Measurements from ENCODE around the gene PRMT9.

DNA sequence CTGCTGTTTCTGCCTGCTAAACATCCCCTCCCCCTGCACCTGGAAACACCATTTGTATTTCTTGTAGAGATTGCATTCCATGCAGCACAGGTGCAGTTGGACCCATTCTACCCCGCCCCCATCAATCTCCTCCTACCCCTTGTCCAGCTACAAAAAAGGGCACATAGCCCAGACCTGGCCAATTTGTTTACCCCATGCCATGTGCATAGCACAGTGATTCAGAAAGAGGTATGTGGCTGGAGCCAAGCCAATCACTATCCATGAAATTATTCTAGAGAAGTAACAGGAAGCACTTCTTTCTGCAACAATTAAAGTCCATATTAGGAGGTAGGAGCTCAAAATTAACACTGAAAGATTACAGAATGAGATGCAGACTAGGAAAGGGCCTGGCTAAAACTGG lies 87.0 kb downstream of the PRMT9 start:
- TF ChIP-seq, protein P1, sequence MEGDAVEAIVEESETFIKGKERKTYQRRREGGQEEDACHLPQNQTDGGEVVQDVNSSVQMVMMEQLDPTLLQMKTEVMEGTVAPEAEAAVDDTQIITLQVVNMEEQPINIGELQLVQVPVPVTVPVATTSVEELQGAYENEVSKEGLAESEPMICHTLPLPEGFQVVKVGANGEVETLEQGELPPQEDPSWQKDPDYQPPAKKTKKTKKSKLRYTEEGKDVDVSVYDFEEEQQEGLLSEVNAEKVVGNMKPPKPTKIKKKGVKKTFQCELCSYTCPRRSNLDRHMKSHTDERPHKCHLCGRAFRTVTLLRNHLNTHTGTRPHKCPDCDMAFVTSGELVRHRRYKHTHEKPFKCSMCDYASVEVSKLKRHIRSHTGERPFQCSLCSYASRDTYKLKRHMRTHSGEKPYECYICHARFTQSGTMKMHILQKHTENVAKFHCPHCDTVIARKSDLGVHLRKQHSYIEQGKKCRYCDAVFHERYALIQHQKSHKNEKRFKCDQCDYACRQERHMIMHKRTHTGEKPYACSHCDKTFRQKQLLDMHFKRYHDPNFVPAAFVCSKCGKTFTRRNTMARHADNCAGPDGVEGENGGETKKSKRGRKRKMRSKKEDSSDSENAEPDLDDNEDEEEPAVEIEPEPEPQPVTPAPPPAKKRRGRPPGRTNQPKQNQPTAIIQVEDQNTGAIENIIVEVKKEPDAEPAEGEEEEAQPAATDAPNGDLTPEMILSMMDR (IDR thresholded peaks at IDR 0.05; ENCODE audit: low read depth, low read length, poor library complexity, severe bottlenecking): no peak
- TF ChIP-seq EZH2phosphoT487 (IDR thresholded peaks at IDR 0.05; ENCODE audit: borderline replicate concordance, low read length): no peak
